ENCODE results near the gene AGAP1. TPM values are rescaled to one million over a fixed set of nuclear protein-coding genes. Genes with fewer than 3 reads are reported as not detected.

Gene AGAP1
- total RNA-seq, 1 donor from 2014 or later = 44.7 TPM

- peak; percentile 88 for DNase-seq (ENCODE audit: low spot score)
Observed at GRCh38 chr2:235709124-235709813, 215.4 kb downstream of the AGAP1 start.

GRCh38 chr2:235709969-235710879, 216.4 kb downstream of the AGAP1 start:
- DNase-seq (ENCODE audit: low spot score) = no peak

- no peak for DNase-seq (ENCODE audit: low spot score)
Observed at GRCh38 chr2:235710933-235711332, 217.1 kb downstream of the AGAP1 start.

GRCh38 chr2:235711527-235711926, 217.7 kb downstream of the AGAP1 start:
- no peak for DNase-seq (ENCODE audit: low spot score)

GRCh38 chr2:235712176-235712575, 218.3 kb downstream of the AGAP1 start:
- DNase-seq (ENCODE audit: low spot score) = no peak

- no peak for DNase-seq (ENCODE audit: low spot score)
Observed at GRCh38 chr2:235713189-235713588, 219.3 kb downstream of the AGAP1 start.

GRCh38 chr2:235715601-235716000, 221.8 kb downstream of the AGAP1 start:
- no peak for DNase-seq (ENCODE audit: low spot score)

GRCh38 chr2:235716875-235717496, 223.1 kb downstream of the AGAP1 start:
- no peak for DNase-seq (ENCODE audit: low spot score)

GRCh38 chr2:235719146-235719942, 225.5 kb downstream of the AGAP1 start:
- DNase-seq (ENCODE audit: low spot score) = no peak

GRCh38 chr2:235721625-235722024, 227.8 kb downstream of the AGAP1 start:
- no peak for DNase-seq (ENCODE audit: low spot score)

GRCh38 chr2:235722869-235723268, 229.0 kb downstream of the AGAP1 start:
- DNase-seq (ENCODE audit: low spot score) = no peak

GRCh38 chr2:235723371-235723770, 229.5 kb downstream of the AGAP1 start:
- no peak for DNase-seq (ENCODE audit: low spot score)

- DNase-seq (ENCODE audit: low spot score) = no peak
Observed at GRCh38 chr2:235723811-235724465, 230.1 kb downstream of the AGAP1 start.

GRCh38 chr2:235725016-235725489, 231.2 kb downstream of the AGAP1 start:
- DNase-seq (ENCODE audit: low spot score) = peak; percentile 42

- DNase-seq (ENCODE audit: low spot score) = no peak
Observed at GRCh38 chr2:235725841-235726240, 232.0 kb downstream of the AGAP1 start.

- no peak for DNase-seq (ENCODE audit: low spot score)
Observed at GRCh38 chr2:235726554-235726953, 232.7 kb downstream of the AGAP1 start.

GRCh38 chr2:235727174-235727573, 233.3 kb downstream of the AGAP1 start:
- DNase-seq (ENCODE audit: low spot score) = no peak

- no peak for DNase-seq (ENCODE audit: low spot score)
Observed at GRCh38 chr2:235727891-235728799, 234.3 kb downstream of the AGAP1 start.

GRCh38 chr2:235728800-235729556, 235.1 kb downstream of the AGAP1 start:
- DNase-seq (ENCODE audit: low spot score) = no peak

All from mucosa of gallbladder (tissue), 1 donor.